Activated T-helper 17 cell treated with anti-CD3 and anti-CD28 coated beads, Interleukin-2, amount 50 U/mL, for 72 hours (primary cell): ENCODE data around the gene KRT13. TPM values are rescaled to one million over a fixed set of nuclear protein-coding genes. Genes with fewer than 3 reads are reported as not detected.

Experiments used
- ATAC-seq: fragments of 150-1000 bp; cut with Tn5 transposase; replicated peaks from 2 replicates; pipeline ENCODE4 v1.10.0; 2021; ENCODE audit warnings: mild to moderate bottlenecking, moderate library complexity
- H3K27ac Mint-ChIP-seq: one replicate; pipeline ENCODE4 v1.8.0; 2022; ENCODE audit warnings: mixed read lengths
- H3K27me3 Mint-ChIP-seq: one replicate; pipeline ENCODE4 v1.8.0; 2022; ENCODE audit warnings: mixed read lengths
- H3K36me3 Mint-ChIP-seq: one replicate; pipeline ENCODE4 v1.8.0; 2022; ENCODE audit warnings: low read depth, mild to moderate bottlenecking, mixed read lengths
- H3K4me1 Mint-ChIP-seq: one replicate; pipeline ENCODE4 v1.8.0; 2022; ENCODE audit warnings: mixed read lengths
- H3K4me3 Mint-ChIP-seq: one replicate; pipeline ENCODE4 v1.8.0; 2022; ENCODE audit warnings: mild to moderate bottlenecking, mixed read lengths
- H3K9me3 Mint-ChIP-seq: one replicate; pipeline ENCODE4 v1.8.0; 2022; ENCODE audit warnings: mixed read lengths
- total RNA-seq, 2 donors: library from RNA; stranded (reverse); gene quantifications; one replicate each; pipeline ENCODE4 v1.2.3, GENCODE V29; 2022

KRT13 gene
- total RNA-seq, 2 donors from 2014 or later = not detected

- ATAC-seq = peak; percentile 50
- H3K27me3 Mint-ChIP-seq = no peaks in the 10 kb centered on the region
- H3K4me3 Mint-ChIP-seq = no peak overlapping the region
- no peaks in the 10 kb centered on the region for H3K9me3 Mint-ChIP-seq
- peak overlapping the region; percentile 30 for H3K27ac Mint-ChIP-seq
- peaks cover 13% of the 10 kb centered on the region for H3K4me1 Mint-ChIP-seq
- H3K36me3 Mint-ChIP-seq = no peaks in the 10 kb centered on the region
These were observed 5.1 kb downstream of the KRT13 start for GRCh38 chr17:41500131-41500911.

GRCh38 chr17:41499714-41500113 is 5.7 kb downstream of the KRT13 start:
- no peak for ATAC-seq
- Mint-ChIP-seq H3K9me3 (no peaks in the 10 kb centered on the region), H3K36me3 (no peaks in the 10 kb centered on the region), H3K4me1 (peaks cover 13% of the 10 kb centered on the region), H3K27me3 (no peaks in the 10 kb centered on the region), H3K4me3 (no peak overlapping the region), H3K27ac (peak overlapping the region; percentile 30)

DNA sequence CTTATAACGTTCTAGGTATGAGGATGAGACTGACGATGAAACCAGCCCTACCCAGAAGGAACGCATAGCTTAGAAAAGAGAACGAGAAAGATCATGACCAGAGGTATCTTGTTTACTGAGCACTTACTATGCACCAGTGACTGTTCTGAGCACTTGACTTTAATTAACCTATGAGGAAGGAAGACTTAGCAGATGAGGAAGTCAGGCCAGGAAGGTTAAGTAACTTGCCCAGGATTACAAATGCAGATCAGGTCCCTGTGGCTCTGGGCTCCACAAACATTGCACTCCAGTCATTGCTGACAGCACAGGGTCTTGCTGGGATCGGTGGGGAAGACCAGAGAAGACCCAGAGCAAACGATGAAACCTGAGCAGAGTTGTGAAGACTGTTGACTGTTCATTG is 7.1 kb downstream of the KRT13 start:
- Mint-ChIP-seq H3K4me3 (no peak overlapping the region), H3K9me3 (no peaks in the 10 kb centered on the region), H3K4me1 (peaks cover 13% of the 10 kb centered on the region), H3K27ac (no peak overlapping the region), H3K27me3 (no peaks in the 10 kb centered on the region), H3K36me3 (no peaks in the 10 kb centered on the region)
- ATAC-seq = no peak

DNA sequence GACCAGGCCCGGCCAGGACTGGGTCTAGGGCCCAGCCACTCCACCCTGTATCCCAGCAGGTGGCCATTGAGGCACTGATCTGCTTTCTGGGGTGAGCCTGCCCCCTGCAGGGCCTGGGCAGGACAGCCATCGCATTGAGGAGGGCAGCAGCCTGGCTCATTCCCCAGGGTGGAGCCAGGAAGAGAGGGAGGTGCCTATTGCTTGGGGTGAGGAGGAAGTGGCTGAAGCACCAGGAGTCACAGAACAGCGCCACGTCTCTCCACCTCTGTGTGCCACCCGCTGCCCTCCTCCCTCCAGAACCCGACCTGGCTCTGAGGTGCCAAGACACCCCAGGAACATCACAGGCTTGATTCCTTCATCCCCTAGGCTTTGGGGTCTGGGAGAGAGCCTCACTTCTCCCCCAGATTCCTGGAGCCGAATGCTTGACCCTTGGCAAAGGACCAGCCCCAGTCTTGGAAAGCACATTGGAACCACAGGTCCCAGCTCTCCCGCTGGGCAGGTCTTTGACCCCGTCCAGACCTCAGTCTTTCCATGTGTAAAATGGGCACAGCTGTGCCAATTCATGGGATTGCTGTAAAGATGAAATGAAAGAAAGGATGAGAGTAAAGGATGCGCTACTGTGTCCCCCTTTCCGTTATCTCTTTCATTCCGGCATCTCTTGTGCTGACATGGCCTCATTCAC is 8.5 kb downstream of the KRT13 start:
- no peaks in the 10 kb centered on the region for H3K9me3 Mint-ChIP-seq
- H3K27ac Mint-ChIP-seq = peak overlapping the region; percentile 84
- no peaks in the 10 kb centered on the region for H3K27me3 Mint-ChIP-seq
- no peaks in the 10 kb centered on the region for H3K36me3 Mint-ChIP-seq
- peak; percentile 98 for ATAC-seq
- peaks cover 13% of the 10 kb centered on the region for H3K4me1 Mint-ChIP-seq
- peak overlapping the region; percentile 34 for H3K4me3 Mint-ChIP-seq

DNA sequence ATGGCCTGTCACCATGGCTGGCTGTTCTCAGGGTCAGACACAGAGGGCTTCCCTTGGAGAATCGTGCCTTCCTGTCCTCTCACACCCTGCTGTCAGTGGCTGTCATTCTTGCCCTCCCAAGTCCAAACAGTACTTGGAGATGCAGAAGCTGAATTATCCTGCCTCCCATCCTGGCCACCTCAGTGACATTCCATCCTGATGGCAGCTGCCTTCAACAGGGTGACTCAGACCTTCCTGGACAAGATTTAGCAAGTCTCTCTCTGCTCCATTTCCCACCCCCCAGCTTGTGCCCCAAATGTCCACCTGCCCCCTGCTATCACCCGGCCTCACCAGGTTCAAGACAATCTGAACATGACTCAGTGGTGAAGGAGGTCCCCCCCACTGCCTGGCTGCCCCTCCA is 10.9 kb downstream of the KRT13 start:
- no peaks in the 10 kb centered on the region for H3K27me3 Mint-ChIP-seq
- H3K9me3 Mint-ChIP-seq = no peaks in the 10 kb centered on the region
- H3K4me1 Mint-ChIP-seq = peaks cover 7% of the 10 kb centered on the region
- no peak for ATAC-seq
- H3K4me3 Mint-ChIP-seq = no peak overlapping the region
- H3K36me3 Mint-ChIP-seq = no peaks in the 10 kb centered on the region
- no peak overlapping the region for H3K27ac Mint-ChIP-seq

DNA sequence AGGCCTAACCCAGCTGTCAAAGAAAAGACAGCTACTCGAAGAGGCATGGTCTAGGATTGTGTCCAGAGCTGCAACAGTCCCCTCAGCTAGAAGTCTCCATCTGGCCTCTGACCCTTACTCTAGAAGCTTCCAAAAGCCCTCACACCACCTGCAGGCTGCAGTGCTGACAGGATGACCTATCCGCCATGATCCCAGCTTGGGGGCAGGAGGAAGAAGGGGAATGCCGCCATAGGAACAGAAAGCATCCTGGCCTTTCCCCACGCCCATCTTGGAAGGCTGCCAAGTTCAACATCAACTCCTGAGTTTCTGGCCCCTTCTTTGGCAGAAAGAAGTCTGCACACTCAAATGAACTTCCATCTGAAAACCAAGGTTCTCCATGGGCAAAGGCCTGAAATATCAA is 12.6 kb downstream of the KRT13 start:
- H3K36me3 Mint-ChIP-seq = no peaks in the 10 kb centered on the region
- H3K9me3 Mint-ChIP-seq = no peaks in the 10 kb centered on the region
- H3K27me3 Mint-ChIP-seq = no peaks in the 10 kb centered on the region
- peaks cover 7% of the 10 kb centered on the region for H3K4me1 Mint-ChIP-seq
- H3K4me3 Mint-ChIP-seq = no peak overlapping the region
- H3K27ac Mint-ChIP-seq = no peak overlapping the region
- no peak for ATAC-seq

DNA sequence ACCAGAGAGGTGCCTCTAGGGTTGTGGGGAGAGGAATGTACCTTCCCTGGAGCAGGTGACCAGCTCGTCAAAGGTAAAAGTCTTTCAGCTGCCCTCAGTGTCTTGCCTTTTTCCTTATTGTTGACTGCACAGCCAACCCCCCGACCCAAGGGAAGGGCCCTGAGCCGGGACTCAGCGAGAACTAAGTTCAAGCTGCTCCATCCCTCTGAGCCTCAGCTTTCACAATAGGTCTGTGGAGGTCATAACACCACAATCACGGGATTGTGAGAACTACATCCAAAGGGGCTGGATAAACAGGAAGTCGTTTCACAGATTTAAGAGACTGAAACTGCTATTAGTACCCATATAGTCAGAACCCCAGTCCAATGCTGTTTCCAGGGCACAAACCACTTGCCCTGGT is 13.1 kb downstream of the KRT13 start:
- Mint-ChIP-seq H3K36me3 (no peaks in the 10 kb centered on the region), H3K27me3 (no peaks in the 10 kb centered on the region), H3K4me3 (no peak overlapping the region), H3K4me1 (peaks cover 7% of the 10 kb centered on the region), H3K27ac (peak overlapping the region; percentile 78), H3K9me3 (no peaks in the 10 kb centered on the region)
- no peak for ATAC-seq

GRCh38 chr17:41491476-41491875 is 13.9 kb downstream of the KRT13 start:
- ATAC-seq = no peak
- peaks cover 2% of the 10 kb centered on the region for H3K4me1 Mint-ChIP-seq
- H3K9me3 Mint-ChIP-seq = no peaks in the 10 kb centered on the region
- H3K4me3 Mint-ChIP-seq = no peak overlapping the region
- H3K27me3 Mint-ChIP-seq = no peaks in the 10 kb centered on the region
- H3K36me3 Mint-ChIP-seq = no peaks in the 10 kb centered on the region
- peak overlapping the region; percentile 78 for H3K27ac Mint-ChIP-seq

DNA sequence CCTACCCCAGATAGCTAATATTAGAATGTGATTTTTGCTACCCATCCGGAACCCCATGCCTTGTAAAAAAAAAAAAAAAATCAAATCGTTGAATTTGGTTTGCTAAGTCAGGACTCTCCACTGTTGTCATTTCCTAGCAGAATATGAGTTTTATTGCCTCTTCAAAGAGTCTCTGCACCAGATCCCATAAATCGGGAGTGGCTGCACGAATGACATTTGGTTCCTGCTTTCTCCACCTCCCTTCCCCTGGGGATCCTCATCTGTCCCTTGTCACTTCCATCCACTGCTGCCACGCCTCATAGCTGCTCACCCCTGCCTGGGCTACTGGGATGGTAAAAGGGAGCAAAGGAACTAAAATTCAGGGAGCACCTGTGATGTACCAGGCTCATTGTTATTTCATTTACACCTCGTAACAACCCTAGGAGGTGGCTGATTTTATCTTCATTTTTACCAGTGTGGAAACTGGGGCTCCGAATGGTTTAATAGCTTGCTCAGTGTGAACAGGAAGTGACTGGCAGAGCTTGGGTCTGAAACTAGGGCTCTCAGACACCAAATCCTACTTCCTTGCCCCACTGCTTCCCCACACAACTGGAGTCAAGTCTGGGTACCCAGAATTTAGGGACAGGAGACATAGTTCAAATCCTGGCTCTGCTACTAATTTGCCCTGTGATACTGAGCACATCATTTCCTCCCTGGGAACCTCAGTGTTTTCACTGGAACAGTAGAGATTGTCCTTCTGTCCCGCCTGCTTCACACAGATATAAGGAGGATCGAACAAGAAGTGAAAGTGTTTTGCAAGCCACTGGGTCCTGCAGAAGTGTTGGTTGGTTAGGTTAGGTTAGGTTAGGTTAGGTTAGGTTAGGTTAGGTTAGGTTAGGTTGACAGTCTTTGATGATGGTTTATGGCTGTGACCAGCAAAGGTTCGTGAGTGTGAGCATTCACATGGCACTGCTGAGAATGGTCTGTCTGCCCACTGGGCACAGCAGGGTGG is 15.1 kb downstream of the KRT13 start:
- Mint-ChIP-seq H3K9me3 (no peaks in the 10 kb centered on the region), H3K4me1 (no peaks in the 10 kb centered on the region), H3K4me3 (no peak overlapping the region), H3K27ac (peak overlapping the region; percentile 7), H3K27me3 (no peaks in the 10 kb centered on the region), H3K36me3 (no peaks in the 10 kb centered on the region)
- ATAC-seq = no peak

GRCh38 chr17:41489531-41489930 is 15.9 kb downstream of the KRT13 start, which contains the start of gene KRT36:
Gene KRT36 (minus strand): TSS chr17:41489910. CDS start chr17:41489864, 46 bp downstream.
- ATAC-seq = no peak
- H3K27me3 Mint-ChIP-seq = no peaks in the 10 kb centered on the region
- H3K27ac Mint-ChIP-seq = peak within 1 kb of the TSS; percentile 7
- H3K9me3 Mint-ChIP-seq = no peaks in the 10 kb centered on the region
- H3K4me1 Mint-ChIP-seq = no peaks in the 10 kb centered on the region
- H3K36me3 Mint-ChIP-seq = no peaks in the 10 kb centered on the region
- H3K4me3 Mint-ChIP-seq = no peak within 1 kb of the TSS

- Mint-ChIP-seq H3K27ac (no peak overlapping the region), H3K9me3 (no peaks in the 10 kb centered on the region), H3K27me3 (no peaks in the 10 kb centered on the region), H3K4me1 (no peaks in the 10 kb centered on the region), H3K4me3 (no peak overlapping the region), H3K36me3 (no peaks in the 10 kb centered on the region)
- ATAC-seq = peak; percentile 50
These were observed 18.4 kb downstream of the KRT13 start for GRCh38 chr17:41486809-41487530.

DNA sequence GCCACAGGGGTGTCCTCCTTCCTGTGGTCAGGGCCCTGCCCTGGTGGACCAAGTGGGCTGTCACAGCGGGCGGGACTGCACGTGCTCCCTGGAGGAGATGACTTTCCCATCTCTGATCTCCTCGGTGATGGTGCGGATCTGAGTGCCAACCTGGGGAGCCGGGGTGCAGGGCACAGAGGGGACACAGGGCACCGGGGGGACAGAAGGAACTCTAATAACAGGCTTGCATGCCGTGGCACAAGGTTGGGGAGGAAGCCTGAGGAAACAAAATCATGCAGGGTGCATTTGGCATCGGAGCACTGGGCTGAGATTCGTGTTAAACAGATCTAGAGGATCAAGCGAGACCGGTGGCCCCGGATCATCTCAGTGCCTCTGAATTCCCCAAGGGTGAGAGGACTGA is 19.1 kb downstream of the KRT13 start:
- no peak overlapping the region for H3K4me3 Mint-ChIP-seq
- H3K27me3 Mint-ChIP-seq = no peaks in the 10 kb centered on the region
- H3K27ac Mint-ChIP-seq = no peak overlapping the region
- no peaks in the 10 kb centered on the region for H3K36me3 Mint-ChIP-seq
- H3K9me3 Mint-ChIP-seq = no peaks in the 10 kb centered on the region
- no peaks in the 10 kb centered on the region for H3K4me1 Mint-ChIP-seq
- ATAC-seq = no peak

DNA sequence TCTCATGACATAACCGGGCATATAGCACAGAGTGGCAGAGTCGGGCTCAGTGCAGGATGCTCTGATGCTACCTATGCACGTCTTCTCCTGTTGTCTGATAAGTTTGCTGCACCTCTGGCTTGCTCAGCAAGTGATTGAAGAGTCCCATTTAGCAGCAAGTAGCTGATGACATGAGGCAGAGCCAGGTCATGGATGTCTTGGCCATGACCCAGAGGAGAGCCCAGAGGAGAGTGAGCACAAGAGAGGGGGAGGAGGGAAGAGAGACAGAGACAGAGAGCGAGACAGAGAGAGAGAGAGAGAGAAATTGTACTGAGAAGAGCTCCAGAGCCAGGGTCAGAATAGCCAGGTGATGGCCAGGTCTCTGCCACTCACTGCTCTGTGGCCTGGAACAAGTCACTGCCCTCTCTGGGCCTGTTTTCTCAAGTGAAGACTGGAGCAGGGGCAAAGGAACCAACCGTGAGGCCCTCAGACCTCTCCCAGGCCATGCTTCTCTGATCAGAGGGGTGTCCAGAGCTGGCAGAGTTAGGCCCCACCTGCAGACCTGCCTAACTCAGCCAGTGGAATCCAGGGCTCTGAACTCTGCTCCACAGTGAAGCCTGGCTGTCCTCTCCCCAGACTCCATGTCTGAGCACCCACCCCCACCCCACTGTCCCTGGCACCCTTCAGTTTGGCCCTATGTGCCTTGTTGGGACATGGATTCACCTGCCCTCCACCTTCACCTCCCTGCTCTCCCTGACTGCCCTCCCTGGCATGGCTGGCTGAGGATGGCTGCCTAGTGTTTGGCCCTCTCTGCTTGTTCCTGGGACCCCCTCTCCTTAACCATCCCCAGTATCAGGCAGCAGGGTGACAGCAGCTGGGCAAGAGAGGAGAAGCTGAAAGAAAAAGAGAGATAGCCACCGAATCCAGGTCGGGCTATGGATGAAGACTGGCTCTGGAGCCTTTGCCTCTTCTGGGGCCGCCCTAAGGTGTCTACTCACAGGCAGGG is 20.2 kb downstream of the KRT13 start:
- no peak overlapping the region for H3K4me3 Mint-ChIP-seq
- H3K27ac Mint-ChIP-seq = peak overlapping the region; percentile 26
- no peaks in the 10 kb centered on the region for H3K36me3 Mint-ChIP-seq
- no peaks in the 10 kb centered on the region for H3K27me3 Mint-ChIP-seq
- no peaks in the 10 kb centered on the region for H3K4me1 Mint-ChIP-seq
- H3K9me3 Mint-ChIP-seq = no peaks in the 10 kb centered on the region
- ATAC-seq = no peak
